ENCODE measurements around the gene NKAIN4.

NKAIN4 gene

DNA sequence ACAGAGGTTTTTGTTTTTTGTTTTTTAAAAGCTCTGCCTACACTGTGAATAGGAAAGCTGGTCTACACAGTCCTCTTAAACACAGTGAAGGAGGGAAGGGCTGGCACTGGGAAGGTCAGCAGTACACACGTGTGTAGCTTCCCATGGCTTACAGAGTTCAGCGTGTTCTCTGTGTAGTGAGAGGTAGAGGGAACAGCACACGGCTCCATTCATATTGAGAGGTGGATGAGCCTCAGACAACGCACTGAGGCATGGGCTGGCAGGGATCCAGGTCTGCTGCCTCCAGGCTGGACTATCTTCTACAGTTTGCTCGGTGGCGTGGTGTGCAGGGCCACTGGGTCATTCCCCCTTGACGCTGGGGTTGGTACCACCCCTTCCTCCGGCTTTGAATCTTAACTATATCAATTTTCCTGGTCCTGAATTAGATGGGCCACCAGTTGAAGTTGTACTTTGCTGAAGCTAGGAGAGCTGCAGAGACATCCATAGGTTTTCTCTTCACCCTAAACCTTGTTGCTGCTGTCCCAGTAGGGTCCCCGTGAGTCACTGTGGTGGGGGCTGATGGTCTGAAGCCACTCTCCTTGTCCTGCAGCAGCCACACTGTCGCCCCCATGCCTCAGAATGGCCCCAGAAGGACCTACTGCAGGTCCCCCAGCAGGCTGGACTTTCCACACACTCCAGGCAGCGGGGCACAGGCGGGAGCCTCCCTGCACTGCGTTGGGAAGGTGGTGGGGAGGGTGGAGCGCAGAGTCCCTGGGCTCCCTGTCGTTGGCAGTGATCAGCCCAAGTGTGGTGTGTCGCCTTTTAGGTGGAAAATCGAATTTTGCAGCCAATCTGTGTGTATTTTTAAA, 20.3 kb upstream of the NKAIN4 start:
- no peak for DNase-seq (ENCODE audit: low read depth in 2 of 3, low spot score in 2 of 3)

DNA sequence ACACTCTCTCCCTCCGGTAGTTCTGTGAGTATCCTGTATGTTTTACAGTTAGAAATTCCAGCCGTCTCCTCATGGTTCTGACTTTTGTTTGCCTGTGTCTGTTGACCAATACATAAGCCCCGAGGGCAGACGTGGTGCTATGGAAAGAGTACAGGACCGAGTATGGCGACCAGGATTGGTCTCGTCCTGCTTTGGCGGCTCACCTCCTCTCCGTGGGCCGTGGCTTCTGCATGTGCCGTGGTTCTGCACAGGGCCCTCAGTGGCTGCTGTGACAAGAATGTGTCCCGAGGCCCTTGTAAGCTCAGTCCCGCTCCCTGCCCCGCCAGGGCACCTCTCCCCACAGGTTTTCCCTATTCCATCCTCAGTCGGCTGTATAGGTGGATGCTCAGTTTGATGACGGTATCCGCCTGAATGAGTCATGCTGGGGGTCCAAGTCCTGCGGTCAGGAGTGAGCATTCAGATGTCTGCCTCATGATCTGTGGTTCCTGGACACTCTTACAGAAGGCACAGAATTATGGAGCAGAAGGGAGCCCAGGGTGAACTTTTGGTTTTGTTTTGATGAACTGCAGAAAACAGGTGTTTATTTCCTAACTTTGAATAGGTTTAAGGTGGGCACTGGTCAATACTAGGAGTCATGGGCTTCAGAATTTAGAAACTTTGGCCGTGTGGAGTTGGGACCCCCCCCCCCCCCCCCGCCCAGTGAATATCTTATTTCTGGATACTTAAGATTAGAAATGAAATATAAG, 19.5 kb upstream of the NKAIN4 start:
- no peak for DNase-seq (ENCODE audit: low read depth in 2 of 3, low spot score in 2 of 3)

DNA sequence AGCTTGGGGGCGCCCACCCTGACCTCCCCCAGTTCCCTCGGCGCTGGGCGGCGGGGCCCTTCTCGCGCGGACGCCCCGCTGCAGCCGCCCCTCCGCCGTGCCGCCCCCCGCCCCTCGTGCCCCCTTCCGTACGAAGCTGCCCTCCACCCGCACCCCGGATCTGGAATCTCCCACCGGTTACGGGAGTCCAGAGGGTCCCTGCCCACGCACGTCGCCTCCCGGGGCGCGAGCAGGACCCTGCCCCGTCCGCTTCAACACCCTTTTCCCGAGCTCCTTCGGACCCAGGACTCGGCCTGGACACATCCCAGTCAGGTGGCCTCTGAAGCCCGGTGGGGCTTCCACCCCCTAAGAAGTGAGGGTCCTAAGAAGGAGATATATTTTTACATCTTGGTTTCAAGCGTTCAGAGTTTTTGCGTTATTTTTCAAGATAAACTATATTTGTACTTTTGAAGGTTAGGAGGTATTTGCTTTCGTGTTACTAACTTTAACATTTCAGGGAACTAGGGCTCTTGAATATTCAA, 18.9 kb upstream of the NKAIN4 start:
- no peak for DNase-seq (ENCODE audit: low read depth in 2 of 3, low spot score in 2 of 3)

DNA sequence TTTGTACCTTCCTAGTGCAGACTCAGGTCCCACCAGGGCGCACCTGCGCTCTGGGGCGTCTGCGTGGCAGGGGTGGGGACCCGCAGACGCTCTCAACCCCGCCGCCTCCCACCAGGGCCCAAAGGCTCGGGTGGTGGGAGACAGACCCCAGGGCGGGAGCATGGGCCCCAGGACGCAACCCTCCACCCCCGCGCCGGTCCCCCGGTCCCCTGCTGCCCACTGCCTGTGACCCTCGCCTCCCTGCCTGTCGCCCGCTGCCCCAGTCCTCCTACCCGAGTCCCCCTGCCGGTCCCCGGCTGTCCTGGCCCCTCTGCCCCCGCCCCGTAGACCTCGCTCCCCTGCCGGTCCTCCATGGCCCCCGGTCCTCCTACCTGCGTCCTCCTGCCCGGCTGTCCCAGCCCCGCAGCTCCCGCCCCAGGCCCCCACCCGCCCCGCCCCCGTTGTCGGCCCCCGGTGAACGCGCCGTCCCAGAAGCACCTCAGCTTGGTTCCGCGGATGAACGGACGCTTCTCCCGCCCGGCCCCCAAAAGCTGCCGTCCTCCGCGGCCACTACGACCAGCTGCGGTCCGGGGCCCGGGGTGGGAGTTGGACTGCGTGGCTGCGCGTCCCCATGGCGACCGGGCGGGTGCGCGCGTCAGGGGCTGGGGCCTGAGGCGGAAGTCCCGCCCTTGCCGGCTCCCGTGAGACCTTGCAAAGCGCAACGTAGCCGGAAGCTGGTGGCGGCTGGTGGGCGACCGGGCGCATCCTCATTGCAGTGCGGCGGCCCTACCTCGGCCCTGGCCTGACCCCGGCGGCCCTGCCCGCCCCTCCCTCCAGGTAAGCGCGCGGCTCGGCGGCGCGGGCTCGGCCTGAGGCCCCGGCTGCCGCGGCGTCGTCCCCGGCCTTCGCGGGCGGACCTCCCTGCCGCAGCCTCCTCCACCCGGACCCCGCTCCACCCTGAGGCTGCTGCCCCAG, 18.1 kb upstream of the NKAIN4 start, which contains the start of gene ARFGAP1:
ARFGAP1 (plus strand) TSS at position 709 of the 954 bp plus-strand sequence. CDS start 2,768 bp downstream, outside the sequence.
- DNase-seq (ENCODE audit: low read depth in 2 of 3, low spot score in 2 of 3): peak; percentile 52 to 75 (median 73)

DNA sequence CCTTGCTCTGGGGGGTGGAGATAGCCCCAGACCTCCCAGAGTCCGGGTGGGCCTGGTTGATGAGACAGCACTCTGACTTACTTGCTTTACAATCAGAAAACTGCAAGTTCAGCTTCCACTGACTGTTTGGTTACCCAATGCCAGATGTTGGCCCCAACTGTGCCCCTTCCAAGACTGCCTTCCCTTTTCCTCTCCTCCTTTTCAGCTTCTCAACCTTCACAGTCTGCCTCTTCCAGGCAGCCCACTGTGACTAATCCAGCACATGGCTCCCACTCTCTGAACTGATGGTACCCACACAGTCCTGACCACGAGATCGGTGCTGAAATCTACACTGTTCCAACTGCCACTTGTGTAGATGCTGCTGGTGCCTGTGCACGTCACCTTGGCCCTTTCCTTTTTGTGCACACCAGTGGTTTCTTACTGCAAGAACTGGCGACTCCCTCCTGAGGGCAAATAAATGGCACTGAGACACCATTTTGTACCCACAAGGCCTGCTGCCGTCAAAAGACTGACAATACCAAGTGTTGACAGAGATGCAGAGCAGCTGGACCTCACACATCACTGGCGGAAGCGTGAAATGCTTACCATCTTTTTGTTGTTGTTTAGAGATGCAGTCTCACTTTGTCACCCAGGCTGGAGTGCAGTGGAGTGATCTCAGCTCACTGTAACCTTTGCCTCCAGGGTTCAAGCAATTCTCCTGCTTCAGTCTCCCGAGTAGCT, 16.5 kb upstream of the NKAIN4 start:
- no peak for DNase-seq (ENCODE audit: low read depth in 2 of 3, low spot score in 2 of 3)

DNA sequence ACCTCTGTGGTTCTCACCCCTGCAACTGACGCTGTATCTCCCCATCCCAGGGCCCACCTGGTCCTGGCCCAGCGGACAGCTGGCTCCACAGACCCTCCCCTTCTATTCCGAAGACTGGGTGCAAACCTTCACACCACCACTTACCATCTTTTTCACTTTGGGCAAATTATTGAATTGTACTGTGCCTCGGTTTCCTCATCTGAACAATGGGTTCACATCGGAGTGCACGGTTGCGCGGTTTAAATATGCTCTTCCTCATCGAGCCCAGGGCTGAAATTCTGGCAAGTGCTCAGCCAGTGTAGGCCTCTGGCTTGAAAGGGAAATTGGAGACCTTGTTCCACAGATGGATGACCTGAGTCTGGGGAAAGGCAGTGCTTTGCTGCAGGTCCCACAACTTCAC, 15.5 kb upstream of the NKAIN4 start:
- DNase-seq (ENCODE audit: low read depth in 2 of 3, low spot score in 2 of 3): no peak

DNA sequence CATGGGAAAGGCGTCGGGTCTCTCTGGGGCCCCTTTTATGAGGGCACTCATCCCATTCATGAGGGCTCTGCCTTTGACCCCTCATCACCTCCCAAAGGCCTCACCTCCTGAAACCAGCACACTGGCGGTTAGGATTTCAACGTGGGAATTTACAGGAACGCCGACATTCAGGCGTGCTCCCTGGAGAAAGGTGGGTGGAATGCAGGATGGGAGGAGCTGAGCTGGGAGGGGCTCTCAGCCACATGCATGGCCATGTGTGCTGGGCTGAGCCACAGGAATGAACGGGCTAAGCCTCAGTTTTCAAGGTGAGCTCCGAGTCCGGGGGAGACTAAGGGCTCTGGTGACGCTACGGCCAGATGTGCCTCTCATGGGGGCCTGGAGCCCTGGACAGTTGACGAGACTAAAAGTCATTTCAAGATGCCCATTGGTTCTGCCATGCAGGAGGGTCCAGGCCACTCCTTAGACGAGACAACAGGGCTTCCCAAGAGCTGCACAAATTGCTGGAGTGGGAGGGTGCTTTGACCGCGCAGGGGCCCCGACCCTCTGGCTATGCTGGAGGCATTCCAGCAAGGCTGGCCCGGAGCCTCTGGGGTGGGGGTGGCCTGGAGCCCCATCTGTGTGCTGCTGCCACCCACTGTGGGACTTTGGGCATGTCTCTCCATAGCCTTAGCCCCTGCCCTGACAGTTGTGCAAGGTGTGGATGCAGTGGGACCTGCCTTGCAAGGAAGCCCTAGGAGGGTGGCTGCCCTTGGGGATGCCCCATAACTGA, 14.6 kb upstream of the NKAIN4 start:
- DNase-seq (ENCODE audit: low read depth in 2 of 3, low spot score in 2 of 3): no peak

DNA sequence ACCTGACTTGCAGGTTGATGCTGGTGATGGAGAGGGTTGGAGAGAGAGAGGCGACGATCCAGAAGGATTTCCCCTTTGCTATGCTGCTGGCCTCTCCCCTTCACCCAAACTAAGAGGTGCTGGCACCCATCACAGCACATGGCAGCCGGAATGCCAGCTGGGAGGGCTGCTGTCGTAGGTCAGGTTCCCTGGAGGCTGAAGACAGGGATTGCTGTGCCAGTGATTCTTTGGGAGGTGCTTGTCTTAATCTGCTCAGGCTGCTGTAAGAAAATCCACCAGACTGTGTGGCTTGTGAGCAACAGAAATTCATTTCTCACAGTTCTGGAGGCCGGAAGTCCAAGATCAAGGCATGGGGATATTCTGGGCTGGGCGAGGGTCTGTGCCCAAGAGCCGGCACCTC, 14.0 kb upstream of the NKAIN4 start:
- no peak for DNase-seq (ENCODE audit: low read depth in 2 of 3, low spot score in 2 of 3)

DNA sequence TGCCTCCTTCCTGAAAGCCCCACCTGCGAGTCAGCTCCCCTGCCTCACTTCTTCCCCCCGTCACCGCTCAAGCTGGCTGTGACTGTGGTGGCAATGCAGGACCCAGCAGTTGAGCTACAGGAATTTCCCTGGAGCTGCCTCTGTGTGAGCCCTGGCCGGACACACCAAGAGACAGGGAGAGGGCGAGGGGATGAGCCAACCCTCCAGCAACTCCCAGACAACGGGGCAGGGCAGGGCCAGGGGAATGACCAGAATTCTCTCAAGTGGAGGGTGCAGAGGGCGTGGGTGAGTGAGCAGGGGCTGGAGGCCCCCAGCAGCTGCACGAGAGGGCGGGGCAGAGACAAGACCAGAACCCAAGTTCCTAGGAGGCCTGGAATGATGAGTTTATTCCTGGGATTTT, 13.4 kb upstream of the NKAIN4 start:
- no peak for DNase-seq (ENCODE audit: low read depth in 2 of 3, low spot score in 2 of 3)

DNA sequence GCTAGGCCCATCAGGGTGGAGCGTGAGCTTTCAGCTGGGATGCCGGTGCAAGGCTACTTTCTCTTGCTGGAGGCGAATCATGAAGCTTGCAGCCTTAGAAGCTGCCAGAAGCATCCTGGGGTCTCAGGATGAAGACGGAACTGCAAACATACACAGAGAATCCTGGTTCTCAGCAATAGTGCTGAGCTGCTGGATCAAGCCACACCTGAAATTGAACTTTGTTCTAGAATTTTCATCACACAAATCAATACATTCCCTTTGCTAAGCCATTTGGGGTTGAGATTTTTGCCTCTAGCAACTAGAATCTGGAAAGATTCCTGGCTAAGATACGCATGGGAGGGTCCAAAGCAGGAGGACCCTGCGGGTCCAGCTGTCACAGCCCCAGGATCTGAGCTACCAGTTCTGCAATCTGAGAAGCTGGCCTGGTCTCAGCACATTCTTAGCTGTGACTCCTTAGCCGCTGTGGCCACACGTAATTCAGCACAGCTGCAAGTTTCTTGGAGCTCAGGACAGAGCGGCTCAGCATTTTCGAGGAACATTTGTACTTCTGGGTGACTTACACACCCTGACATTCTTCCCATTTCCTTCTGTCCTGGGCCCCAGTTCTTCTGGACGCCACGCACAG, 11.7 kb upstream of the NKAIN4 start:
- DNase-seq (ENCODE audit: low read depth in 2 of 3, low spot score in 2 of 3): no peak

DNA sequence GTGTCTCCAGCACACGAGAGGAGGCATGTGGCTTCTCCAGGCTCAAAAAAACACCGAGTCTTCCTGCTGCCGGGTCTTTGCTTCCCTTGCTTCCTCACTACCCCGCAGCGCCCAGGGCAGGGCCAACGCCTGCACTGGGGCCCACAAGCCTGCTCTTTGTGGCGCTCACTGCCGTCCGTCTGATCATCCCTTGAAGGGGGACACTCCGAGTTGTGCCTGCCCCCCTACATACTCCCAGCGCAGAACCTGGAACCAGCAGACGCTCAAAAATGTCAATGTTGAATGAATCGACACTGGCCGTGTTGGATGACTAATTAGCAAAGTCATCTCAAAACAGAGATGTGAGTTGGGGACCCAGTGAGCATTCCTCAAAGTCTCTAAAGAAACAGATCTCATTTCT, 10.3 kb upstream of the NKAIN4 start:
- no peak for DNase-seq (ENCODE audit: low read depth in 2 of 3, low spot score in 2 of 3)

DNA sequence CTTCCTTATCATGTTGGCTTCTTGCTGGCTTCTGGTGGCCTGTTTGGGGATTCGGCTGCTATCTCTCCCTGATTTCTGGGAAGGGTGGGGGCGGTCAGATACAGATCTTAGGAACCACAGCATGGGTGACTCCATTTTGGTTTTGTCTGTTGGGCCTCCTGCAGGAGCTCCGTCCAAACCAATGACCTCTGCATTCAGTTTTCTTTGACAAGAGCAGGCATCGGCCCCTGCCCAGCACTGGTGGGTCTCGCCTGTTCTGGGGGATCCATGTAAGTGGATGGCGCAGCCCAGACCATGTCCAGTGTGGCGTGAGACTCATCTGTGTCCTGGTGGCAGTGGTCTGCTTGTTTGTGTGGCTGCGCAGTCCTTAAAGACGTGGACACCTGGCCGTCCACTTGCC, 9.7 kb upstream of the NKAIN4 start:
- DNase-seq (ENCODE audit: low read depth in 2 of 3, low spot score in 2 of 3): no peak

DNA sequence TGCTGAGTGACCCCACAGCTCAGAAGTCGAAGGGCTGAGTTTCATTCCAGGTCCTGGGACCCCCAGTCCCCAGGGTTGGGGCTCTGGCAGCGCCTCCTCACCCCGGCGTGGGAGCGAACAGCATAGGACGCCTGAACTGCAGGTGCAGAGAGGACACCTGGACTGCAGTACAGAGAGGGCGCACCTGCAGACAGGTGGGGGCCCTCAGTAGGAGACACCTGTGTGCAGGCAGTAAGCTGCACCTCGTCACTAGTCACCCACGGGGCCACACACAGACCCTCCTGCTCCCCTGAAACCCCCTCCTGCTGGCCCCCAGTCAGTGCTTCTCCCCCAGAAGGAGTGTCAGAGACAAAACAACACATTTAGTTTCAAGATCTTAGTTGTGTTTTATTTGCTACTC, 8.6 kb upstream of the NKAIN4 start:
- no peak for DNase-seq (ENCODE audit: low read depth in 2 of 3, low spot score in 2 of 3)

DNA sequence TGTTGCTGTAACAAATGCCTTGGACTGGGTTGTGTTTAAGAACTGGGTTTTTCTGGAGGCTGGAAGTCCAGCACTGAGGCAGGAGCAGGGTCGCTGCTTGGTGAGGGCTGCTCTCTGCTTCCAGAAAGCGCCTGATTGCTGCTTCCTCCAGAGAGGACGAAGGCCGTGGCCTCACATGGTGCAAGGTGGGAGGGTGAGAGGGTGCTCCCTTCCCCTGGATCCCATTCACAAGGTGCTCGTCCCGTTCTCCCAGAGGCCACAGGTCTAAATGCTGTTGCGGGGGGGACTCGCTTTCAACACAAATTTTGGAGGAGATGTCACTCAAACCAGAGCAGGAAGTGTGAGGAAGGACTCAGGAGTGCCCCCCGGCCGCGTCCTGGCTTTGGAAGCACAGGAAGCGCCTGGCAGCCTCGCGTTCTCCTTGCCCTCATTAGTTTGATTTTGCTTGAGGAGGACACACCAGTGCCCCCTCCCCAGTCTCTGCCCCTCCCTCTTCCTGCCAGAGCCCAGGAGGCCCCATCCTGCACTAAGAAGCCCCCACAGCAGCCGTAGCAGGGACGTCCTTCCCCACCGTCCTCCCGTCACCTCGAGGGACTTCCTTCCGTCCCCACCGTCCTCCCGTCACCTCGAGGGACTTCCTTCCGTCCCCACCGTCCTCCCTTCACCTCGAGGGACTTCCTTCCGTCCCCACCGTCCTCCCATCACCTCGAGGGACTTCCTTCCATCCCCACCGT, 7.7 kb upstream of the NKAIN4 start:
- no peak for DNase-seq (ENCODE audit: low read depth in 2 of 3, low spot score in 2 of 3)

DNA sequence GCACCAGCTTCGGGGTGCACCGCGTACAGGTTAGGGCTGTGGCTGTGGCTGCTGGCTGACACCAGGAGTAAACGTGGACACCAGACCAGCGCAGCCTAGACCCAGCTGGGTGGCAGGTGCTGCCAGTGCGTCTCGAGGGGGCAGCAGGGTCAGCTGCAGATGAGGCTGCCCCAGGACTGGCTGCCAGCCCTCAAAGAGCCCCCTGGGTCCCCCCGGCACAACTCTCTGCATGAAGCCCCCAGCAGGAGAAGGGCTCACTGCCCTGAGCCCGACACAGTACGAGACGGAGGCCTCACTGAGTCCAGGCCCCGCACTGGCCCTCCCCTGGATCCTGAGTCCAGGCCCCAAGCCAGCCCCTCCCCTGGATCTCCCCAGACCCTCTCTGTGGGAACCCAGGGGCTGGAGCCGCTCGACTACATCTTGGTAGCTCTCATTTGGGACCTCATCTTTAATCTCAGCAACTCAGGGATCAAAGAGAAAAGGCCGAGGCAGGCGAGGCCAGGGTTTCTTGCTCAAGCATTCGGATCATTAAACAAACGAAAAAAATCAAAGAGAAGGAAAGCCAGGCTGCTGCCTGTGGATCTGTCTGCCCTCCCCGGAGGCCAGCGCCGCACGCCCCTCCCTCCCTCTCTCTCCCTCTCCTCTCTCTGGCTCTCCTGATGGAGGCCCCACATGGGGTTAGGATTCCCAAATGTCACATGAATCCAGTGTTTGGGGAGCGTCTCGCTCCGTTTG, 7.0 kb upstream of the NKAIN4 start:
- DNase-seq (ENCODE audit: low read depth in 2 of 3, low spot score in 2 of 3): no peak

DNA sequence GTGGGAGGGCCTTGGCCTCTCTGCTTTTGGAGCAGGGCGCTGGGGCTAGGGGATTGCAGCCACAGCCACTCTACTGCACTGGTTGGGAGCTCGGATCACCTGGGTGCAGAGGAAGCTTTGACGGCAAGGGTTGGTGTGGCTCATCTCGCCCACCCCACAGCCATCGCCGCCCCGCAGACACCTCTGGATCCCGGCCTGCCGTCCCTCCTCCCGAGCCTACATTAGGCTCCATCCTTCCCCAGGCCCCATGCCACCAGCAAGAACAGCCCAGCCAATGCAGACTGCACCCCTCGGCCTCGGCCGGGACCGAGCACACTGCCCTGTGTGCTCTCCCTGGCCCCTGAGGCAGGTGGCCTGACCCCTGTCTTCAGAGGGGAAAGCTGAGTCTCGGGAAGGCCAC, 6.3 kb upstream of the NKAIN4 start:
- DNase-seq (ENCODE audit: low read depth in 2 of 3, low spot score in 2 of 3): no peak

DNA sequence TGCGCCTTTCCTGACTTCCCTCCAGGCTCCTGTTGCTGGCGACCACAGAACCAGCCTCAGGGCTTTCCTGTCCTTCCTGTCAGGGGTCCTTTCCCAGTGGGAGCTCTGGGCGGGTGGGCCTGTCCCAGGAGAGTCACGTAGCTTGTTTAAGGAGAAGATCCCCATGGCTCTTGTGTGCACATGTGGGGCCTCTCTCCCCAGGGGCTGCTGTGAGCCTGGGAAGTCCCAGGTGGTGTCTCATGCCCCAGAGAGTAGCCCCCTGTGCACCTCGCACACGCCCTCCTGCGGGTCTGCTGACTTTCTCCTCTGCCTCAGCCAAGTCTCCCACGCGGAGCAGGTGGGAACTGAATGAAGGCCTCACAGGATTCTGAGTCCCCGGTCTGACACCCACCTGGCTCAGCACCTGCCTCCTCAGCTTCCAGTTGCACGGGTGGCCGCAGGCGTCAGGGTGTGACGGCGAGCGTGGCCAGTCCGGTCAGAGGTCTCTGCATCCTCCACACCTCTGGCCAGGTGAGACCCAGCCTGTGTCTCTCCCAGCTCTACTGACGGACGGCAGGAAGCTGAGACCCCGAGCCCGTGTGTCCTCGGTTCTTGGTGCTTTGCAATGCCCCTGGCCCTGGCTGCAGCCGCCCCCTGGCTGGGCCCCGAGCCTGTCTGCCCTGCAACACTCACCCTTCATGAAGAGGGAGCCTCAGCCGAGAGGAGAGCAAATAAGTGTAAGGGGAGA, 5.6 kb upstream of the NKAIN4 start:
- DNase-seq (ENCODE audit: low read depth in 2 of 3, low spot score in 2 of 3): no peak

Data from activated CD8-positive, alpha-beta memory T cell treated with anti-CD3 and anti-CD28 coated beads for 48 hours (primary cell).